Stimulated activated CD4-positive, alpha-beta T cell treated with anti-CD3 and anti-CD28 coated beads, TNF-alpha, amount 100 ng/mL, for 1 hour (primary cell): Measurements from ENCODE around the gene SLC12A3.

Experiments used
- DNase-seq, 3 donors: peaks; one replicate each; pipeline ENCODE4 v3.0.0-alpha.2; 2020; ENCODE audit warnings: low read depth in 3 of 3, low spot score in 1 of 3

The SLC12A3 gene

DNA sequence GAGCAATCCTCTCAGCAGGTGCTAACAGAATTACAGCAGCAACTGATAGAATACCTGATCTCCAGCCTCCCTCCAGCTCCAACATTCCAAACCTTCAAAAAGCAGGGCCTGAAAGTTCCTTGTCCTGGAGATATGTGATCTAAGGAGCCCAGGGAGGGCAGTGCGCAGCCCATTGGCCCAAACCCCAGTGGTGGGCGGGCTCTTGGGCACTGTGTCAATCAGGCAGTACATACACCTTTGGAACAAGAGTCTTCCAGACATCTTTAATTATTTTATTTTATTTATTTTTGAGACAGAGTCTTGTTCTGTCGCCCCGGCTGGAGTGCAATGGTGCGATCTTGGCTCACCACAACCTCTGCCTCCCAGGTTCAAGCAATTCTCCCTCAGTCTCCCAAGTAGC, 24.2 kb downstream of the SLC12A3 start:
- DNase-seq, result no peak

DNA sequence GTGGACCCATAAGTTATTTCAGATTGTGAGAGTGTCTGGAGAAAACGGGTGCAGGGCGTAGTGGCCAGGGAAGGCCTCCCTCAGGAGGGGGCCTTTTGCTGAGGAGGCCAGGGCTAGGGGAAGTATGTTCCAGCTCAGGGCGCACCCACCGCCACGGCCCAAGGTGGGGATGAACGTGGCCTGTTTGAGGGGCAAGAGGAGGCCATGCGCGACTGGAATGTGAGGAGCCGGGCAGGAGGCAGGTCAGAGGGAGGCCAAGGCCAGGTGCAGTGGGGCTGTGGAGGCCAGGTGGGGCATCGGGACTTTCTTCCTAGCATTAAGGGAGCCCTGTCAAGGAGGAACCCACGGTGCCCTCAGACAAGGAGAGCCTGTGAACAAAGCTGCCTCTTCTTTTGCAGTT, 26.7 kb downstream of the SLC12A3 start:
- no peak for DNase-seq

DNA sequence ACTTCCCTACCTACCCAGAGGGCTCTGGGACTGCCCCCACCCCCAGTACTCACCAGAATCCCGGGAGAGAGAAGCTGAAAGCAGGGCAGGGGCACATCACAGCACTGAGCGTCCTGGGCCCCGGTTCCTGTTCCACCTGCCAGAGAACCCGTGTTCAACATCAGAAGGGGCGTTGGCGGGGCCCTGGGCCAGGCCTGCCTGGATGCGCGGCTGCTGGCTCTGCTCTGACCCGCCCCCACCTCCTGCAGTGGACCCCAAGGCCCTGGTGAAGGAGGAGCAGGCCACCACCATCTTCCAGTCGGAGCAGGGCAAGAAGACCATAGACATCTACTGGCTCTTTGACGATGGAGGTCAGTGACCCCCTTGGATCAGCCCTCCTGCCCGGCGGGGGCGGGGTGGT, 27.7 kb downstream of the SLC12A3 start:
- DNase-seq, result no peak

DNA sequence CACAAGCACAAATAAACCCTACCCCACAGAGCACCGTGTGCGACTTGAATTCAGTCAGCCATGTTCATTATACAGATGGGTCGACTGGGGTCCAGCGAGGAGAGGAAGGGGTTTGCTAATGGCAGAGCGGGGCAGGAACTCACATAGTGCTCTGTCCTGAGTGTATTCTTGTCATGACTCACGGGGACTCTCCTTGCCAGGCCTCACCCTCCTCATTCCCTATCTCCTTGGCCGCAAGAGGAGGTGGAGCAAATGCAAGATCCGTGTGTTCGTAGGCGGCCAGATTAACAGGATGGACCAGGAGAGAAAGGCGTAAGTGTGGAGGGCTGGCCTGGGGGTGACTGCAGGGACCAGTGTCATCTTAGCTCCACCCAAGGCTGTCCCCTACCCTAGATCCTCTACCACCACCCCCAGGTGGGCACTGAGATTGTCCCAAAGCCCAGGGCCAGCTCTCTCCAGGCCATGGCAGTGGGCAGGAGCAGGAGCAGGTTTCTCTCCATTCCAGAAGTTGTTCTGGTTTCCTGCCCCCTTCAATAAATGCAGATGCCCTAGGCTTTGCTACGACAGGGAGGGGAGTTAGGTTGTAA, 29.4 kb downstream of the SLC12A3 start:
- no peak for DNase-seq

DNA sequence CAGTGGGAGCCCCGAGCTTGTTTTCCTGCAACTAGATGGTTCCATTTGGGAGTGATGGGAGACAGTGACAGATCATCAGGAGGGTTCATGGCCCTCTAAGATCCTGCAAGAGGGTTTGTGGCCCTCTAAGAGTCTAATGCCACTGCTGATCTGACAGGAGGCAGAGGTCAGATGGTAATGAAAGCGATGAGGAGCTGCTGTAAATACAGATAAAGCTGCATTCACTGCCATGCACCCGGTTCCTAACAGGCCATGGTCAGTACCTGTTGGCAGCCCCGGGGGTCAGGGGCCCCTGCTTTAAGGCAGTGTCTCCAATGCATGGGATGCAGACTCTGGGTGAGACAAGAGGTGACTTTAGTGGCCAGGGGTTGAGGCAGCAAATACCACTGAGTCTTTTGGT, 30.8 kb downstream of the SLC12A3 start:
- DNase-seq, result no peak

DNA sequence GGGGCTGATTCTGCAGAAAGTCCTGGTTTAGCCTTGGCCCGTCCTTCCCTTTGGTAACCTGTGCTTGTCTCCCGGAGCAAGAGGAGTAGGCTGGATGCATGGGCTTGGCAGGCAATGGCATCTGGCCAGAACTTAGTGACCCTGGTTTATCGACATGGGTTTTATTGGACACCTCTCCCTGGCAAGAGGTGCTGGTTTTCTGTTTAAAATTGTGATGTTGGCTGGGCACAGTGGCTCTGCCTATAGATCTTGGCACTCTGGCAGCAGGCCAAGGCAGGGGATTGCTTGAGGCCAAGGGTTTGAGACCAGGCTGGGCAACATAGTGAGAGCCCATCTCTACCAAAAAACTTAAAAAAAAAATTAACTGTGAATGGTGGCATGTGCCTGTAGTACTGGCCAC, 31.2 kb downstream of the SLC12A3 start:
- DNase-seq, result no peak

DNA sequence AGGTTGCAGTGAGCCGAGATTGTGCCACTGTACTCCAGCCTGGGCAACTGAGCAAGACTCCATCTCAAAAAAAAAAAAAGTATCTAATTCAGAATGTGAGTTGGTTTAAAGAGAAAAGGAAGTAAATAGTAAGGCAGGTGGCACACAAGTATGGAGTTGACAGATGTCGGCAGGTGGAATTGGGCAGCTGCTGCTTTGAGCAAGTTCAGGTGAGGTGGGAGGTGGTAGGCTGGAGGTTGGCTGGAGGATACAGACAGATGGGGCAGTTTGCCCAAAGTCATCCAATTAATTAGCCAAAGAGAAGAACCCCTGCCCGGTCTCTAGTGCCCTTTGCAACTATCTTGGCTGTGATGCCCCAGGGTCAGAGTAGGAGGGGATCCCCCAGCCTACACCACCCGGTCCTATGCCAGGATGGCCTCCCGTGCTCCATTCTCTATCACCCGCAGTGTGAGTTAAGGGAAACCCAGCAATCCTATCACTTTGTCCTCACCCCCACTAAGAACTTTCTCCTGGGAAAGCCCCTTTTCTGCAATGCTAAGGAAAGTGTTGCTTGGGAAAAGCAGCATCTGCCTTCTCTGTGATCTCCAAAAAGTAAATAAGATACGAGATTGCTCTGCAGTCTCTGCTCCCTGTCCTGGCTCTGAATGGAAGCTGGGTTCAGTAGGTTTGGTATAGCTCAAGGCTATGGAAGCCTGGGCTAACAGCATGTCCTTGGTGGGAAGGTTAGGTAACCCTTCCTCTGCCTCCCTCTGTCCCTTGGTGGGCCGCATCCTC, 32.2 kb downstream of the SLC12A3 start:
- no peak for DNase-seq

DNA sequence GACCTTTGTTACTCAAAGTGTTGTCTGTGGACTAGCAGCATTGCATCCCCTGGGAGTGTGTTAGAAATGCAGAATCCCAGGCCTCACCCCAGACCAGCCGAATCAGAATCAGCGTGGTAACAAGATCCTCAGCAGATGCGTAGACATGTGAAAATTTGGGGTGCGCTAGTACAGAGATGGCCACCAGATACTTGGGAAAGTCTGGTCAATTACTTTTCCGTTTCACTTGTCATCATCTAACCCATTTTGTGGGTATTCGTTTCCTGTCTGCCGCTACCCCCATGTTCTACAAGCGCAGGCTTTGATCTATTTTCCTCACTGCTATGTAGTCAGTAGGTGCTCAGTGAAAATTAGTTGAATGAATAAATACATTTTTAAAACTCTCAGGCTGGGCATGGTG, 33.8 kb downstream of the SLC12A3 start:
- DNase-seq, result no peak

DNA sequence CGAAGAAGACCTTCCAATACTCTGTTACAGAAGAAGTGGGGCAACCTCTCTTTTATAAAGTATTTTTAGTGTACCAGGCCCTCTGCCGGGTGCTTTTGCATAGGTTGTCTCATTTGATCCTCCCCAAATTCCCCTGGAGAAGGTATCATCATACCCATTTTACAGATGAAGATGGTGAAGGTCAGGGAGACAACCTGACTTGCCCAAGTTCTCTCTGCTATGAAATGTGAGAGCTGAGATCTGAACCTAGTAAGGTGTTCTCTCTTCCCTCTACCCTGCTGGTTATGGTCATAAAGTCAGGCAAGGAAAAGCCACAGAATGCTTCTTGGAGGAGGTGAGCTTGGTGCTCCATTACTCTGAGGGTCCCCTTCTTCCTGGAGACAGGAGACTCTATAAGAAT, 38.9 kb downstream of the SLC12A3 start:
- DNase-seq, result no peak

DNA sequence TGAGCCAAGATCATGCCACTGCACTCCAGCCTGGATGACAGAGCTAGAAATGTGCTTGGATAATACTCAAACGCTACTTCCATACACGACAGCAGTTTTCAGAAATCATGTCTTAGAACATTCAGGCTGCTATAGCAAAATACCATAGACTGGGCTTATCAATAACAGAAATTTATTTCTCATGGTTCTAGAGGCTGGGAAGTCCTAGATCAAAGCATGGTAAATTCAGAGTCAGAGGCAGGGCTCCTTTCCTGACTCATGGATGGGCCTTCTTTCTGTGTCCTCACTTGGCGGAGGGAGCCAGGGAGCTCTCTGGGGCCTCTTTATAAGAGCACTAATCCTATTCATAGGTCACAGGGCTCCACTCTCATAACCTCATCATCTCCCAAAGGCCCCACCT, 42.4 kb downstream of the SLC12A3 start:
- DNase-seq, result no peak

DNA sequence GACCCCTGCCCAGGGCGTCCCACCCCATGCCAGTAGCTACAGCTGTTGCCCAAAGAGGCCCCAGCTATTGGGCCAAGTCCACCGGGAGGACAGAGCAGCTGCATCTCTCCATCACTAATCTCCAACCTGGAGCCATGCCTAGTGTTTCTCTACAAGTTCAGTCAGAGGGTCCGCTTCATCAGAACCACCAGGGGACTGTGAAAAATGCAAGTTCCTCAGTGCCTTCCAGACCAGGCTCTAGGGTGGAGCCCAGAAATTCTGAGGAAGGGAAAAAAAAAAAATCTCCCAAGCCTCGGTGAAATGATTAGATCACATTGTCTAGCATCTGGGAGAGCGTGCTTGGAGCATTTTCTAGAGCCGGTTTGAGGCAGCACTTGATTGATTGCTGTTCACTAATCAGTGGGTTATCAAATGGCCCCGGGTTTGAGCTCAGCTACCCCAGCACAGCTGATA, 44.5 kb downstream of the SLC12A3 start:
- no peak for DNase-seq

DNA sequence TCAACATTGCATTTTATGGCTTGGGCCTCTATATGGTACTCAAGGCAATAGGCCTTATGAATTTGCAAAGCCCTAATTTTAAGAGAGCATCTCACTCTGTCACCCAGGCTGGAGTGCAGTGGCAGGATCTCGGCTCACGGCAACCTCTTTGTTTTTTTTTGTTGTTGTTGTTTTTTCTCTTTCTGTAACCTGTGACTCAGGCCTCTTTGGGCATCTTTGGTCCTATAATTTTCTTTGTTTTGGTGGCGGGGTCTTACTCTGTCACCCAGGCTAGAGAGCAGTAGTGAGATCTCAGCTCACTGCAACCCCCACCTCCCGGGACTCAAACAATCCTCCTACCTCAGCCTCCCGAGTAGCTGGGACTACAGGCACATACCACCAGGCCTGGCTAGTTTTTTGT, 45.1 kb downstream of the SLC12A3 start:
- no peak for DNase-seq

DNA sequence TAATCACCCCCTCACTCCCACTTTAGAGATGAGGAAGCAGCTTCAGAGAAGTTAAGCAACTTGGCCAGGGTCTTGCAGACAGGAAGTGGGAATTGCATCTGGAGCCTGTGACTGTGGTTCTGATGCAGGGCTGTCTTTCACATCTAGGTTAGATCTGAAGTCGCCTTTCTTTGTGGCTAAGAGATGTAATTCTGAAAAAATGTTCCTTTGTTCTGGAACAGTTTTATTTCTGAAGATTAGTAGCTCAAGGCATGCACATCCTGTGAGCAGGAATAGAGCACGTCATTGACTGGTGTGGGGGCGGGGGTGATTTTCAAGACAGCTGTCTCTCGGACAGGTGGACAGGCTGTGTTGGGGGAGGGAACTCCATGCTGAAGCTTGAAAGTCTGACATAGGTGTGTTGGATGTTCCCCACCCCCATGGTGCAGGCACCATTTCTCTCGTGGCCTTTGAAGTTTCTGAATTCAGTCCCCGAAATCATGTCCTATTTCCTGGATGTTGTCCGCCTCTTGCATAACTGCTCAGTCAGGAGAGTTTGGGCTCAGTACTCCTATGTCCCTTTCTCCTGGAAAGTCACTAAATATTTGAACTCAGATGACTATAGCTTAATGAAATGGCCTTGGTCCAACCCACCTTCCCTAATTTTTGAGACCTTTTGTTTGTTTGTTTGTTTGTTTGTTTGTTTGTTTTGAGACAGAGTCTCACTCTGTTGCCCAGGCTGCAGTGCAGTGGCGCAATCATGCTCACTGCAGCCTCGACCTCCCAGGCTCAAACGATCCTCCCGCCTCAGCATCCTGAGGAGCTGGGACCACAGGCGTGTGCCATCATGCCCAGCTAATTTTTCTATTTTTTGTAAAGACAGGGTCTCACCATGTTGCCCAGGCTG, 45.9 kb downstream of the SLC12A3 start:
- DNase-seq, result no peak

DNA sequence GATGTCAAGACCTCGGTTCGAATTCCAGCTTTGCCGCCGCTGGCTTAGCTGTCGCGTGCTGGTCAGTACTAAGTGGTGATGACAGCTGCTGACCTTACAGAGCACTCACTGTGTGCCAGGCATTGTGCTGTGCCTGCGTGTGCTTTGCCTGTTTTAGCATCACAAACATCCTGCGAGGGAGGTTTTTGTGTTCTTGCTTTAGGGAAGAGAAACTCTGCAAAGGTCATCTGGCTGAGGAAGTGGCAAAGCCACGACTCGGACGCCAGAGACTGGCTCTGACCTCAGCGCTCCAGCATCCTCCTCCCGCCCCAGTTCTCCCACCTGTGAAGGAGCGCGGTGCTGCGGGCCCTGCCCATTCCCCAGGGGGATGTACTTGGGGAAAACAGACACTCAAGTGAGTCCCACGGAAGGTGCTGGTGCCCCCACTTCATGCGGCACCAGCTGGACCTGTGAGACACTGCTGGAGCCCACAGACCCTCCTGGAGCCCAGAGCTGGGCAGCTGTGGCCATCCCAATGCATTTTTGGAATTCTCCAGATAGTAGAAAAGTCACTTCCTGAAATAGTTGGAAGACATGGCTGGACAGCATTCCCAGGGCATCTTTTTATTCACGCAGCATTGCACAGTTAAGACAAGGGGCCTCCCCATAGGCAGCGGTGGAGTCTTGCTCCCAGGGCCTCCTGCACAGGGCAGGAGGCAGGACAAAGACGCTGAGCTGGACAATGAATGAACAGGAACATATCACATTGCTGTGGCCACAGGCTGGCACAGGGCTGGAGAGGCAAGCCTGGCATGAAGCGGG, 47.0 kb downstream of the SLC12A3 start:
- no peak for DNase-seq

DNA sequence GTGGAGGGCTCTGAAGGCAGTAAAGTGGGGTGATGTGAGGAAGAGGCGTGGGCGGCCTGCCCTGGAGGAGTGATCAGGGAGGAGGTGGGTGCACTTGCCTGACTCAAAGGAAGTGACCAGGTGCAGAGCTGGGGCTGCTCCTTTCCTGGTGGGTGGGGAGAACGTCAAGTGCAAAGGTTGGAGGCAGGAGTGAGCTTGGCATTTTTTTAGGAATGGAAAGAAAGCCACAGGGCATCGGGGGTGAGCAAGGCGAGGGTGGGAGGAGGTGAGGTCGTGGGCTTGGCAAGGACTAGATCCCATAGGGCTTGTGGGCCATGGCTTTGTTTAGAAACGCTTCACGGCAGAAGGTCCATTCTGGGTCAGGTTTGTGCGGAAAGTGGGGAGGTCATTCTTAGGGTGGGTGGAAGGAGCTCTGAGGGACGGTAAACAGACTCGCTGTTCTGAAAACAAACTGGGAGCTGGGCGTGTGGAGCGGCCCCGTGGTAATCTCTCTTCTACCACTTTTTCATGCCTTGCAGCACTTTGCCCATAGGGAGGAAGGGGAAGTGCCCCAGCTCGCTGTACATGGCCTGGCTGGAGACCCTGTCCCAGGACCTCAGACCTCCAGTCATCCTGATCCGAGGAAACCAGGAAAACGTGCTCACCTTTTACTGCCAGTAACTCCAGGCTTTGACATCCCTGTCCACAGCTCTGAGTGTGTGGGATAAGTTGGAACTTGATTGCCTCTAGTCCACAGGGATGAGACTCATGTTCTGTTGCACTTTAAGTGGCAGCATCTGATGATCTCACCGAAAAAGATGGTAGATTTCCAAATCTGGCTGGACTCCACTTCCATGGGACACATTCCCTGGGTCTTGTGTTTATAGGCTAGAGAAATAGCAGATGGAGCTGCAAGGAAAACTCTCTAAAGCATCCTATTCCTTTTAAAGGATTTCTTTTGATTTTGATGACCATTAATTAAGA, 48.0 kb downstream of the SLC12A3 start:
- no peak for DNase-seq

DNA sequence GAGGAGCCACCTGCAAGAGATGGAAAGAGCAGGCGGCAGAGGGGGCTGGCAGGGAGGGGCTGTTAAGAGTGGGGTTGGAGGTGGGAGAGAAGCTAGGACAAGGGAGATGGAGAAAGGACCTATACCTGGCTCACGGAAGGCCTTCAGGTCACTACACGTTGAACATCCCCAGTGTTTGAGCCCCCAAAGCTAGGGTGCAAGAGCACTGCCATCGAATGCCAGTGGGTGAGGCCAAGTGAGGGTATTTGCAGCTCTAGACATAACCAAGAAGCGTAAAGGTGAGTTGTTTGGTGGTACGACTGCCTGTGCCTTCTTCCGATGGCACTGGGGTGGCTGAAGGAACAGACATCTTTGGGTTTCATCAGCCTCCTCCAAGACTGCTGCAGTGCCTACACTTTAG, 49.9 kb downstream of the SLC12A3 start:
- no peak for DNase-seq

DNA sequence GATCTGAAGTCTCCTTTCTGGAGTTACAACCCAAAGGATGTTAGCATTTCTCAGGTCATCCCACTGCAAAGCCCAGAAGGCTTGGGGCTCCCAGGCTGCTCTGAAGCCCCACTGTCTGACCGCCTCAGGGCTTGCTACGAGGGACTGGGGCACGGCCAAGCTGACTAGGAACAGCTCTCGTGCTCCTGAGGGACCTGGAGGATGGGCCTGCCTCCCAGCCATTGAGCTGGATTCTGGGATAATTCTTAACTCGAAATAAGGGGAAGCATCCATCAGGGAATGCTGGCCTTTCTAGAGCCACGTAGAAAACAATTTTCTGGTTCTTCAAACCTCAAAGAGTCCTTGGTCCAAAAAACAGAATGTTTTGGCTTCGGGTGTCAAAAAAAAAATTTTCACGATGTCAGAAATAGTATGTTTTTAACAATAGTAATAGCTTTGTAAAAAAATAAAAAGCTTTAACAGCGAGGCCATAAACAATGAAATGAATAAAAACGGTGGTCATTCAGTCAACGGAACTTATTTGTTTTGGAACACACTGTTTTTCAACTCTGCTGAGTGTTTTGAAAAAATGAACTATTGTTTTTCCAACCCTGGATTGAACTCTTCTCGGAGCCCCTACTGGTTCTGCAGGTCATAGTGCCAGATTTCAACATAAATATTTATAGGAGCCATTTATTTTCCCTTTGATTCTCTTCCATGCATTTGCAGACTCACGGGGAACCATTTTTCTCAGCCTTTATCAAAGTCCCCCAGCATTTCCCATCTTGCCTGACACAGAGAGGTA, 50.5 kb downstream of the SLC12A3 start:
- DNase-seq, result no peak

DNA sequence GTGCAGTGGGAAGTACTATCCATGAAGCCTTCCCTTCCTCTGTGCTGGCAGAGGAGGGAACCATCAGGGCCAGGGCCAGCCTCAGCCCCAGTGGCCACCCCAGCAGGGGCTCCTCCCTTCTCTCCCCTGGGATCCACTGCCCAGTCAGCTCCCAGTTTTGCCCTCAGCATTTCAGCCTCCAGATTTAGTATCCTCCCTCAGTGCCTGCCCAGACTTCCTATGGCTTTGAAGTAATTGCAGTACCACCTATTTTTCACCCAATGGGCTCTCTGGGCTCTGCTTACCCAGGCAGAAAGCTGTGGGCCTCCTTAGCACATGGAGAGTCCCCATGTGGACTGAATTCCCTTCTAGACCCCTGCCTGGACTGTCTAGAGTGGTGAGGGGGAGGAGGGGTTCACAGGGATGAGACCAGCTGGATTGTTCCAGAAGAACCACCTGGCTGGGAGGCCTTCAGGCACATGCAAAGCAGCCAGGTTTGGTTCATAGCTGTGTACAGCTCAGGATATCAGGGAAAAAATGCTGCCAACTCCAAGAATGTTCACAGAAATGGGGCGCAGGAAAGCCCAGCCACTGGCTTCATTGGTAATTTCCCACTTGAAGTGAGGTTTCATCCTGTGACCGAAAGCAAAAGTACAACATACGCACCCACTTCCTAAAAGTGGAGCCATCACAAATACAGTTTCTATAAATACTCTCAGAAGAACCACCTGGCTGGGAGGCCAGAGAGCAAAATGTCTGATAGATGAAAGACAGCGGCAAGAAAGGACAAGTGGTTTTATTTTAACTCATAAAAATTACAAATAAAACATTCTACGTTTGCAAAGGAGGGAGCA, 51.8 kb downstream of the SLC12A3 start:
- no peak for DNase-seq
